Adrenal gland (tissue), 12 donors: ENCODE results near the gene NIPSNAP2. TPM values are rescaled to one million over a fixed set of nuclear protein-coding genes. Genes with fewer than 3 reads are reported as not detected.
A peak's percentile ranks its signal among the peaks of the same experiment; 100 is the strongest.

Experiments used
- DNase-seq, 7 donors: peaks; one replicate each; pipeline ENCODE4 v3.0.0-alpha.2; 2019 to 2020
- H3K27ac ChIP-seq, 5 donors: fragments of 200-600 bp; sonication (generic) in 4 of 5; 1 replicate in 3 of 5; 2 replicates in 2 of 5; pipeline versions ENCODE4 v1.5.1 to v1.8.0; 2016 to 2020; ENCODE audit warnings: mild to moderate bottlenecking in 1 of 5
- H3K27me3 ChIP-seq: fragments of 200-600 bp; 2 replicates; pipeline ENCODE4 v1.8.0; 2021
- H3K36me3 ChIP-seq, 2 donors: fragments of 200-600 bp; replicated peaks in 1 of 2; 1 replicate in 1 of 2; 2 replicates in 1 of 2; pipeline versions ENCODE4 v1.5.1 to v1.8.0; 2018 to 2022
- H3K4me1 ChIP-seq, 2 donors: fragments of 200-600 bp; replicated peaks in 1 of 2; 1 replicate in 1 of 2; 2 replicates in 1 of 2; pipeline versions ENCODE4 v1.5.1 to v1.8.0; 2018 to 2021
- H3K4me3 ChIP-seq, 4 donors: fragments of 200-600 bp; sonication (generic) in 3 of 4; one replicate each; pipeline ENCODE4 v1.5.1; 2016 to 2018
- H3K9me3 ChIP-seq, 3 donors: fragments of 200-600 bp; sonication (generic) in 1 of 3; replicated peaks in 1 of 3; 1 replicate in 2 of 3; 2 replicates in 1 of 3; pipeline versions ENCODE4 v1.5.1 to v1.8.0; 2016 to 2021
- POLR2A ChIP-seq, 2 donors: fragments of 450-650 bp; IDR thresholded peaks; one replicate each; pipeline ENCODE4 v1.6.1; 2017; ENCODE audit warnings: antibody characterized with exemption in 2 of 2, mild to moderate bottlenecking in 2 of 2, moderate library complexity in 1 of 2
- WGBS, 4 donors: extraction: QIAGEN DNeasy Blood & Tissue Kit in 2 of 4; methylation state at CpG; one replicate each; pipeline versions ENCODE4 v1.1.5 to v1.1.7; 2013 to 2017; 5-methylcytosine and 5-hydroxymethylcytosine counted together
- intact Hi-C, 2 donors: fragments of 100-400 bp; cut with DNase I; formaldehyde crosslinking; loops; one replicate each; pipeline versions ENCODE4 v1.14.1 to v1.15.0; 2022 to 2023
- polyA plus RNA-seq, 3 donors: library from polyadenylated mRNA; stranded (reverse); fragments of 200-250 nt in 2 of 3; fragments of 350-450 nt in 1 of 3; fragmentation: Illumina TruSeq in 1 of 3; extraction: RNeasy Lipid Tissue Mini Kit (QIAGEN cat#74804) in 1 of 3; gene quantifications; one replicate each; pipeline ENCODE4 v1.2.3, GENCODE V29; 2013 to 2014
- total RNA-seq, 9 donors: library from RNA; depleted of rRNA in 4 of 9; stranded (reverse); fragments of >200 nt in 4 of 9; fragments of 120-200 nt in 1 of 9; fragmentation: NEBNext Ultra II Directional in 1 of 9; extraction: Animal tissue kit (Norgen Biotek cat#: 25700) in 1 of 9; gene quantifications; one replicate each; pipeline versions ENCODE4 v1.1.0 to v1.2.4, GENCODE V29; 2013 to 2023
- TF ChIP-seq, protein P1 (sequence below), 6 experiments: fragments of 450-650 bp in 4 of 6; fragments of 200-600 bp in 2 of 6; sonication (generic) in 1 of 6; IDR thresholded peaks; 1 replicate in 5 of 6; 2 replicates in 1 of 6; pipeline versions ENCODE4 v1.5.1 to v1.8.0; 2016 to 2021; ENCODE audit warnings: antibody characterized with exemption in 6 of 6, mild to moderate bottlenecking in 2 of 6, moderate library complexity in 1 of 6
- donor health status: healthy with polysubstance abuse.
- donor health status: Bipolar disorder and iron deficiency.
- donor health status: DM: yes; HTN: yes; CAD: no.
- donor health status: DM: no; HTN: no; CAD: no.
- donor health status: DM: no; HTN: no; CAD: no.
- donor health status: DM: yes; HTN: yes; CAD: no.

The NIPSNAP2 gene
- total and polyA plus RNA-seq, 12 donors = 37.1 to 171 (median 102) TPM

DNA sequence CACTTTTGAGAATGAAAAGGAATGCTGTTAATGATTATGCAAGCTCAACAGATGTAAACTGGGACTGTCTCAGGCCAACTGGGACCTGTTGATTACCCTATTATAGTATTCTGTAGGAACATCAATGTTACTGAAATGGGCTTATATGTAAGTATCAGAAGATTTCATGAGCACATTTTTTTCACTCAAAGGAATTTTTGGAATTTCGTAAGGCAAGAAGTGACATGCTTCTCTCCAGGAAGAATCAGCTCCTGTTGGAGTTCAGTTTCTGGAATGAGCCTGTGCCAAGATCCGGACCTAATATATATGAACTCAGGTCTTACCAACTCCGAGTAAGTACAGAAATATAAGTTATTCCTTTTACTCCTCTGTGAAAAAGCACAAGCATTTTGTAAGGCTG lies 19.2 kb downstream of the NIPSNAP2 start:
- no peak overlapping the region for H3K4me3 ChIP-seq
- H3K4me1 ChIP-seq = no peaks in the 10 kb centered on the region
- no peak overlapping the region for H3K27ac ChIP-seq
- 88 to 95% (median 89%) methylated on average over 3 of the region's 3 CpGs for WGBS, 4 donors
- TF ChIP-seq POLR2A (IDR thresholded peaks at IDR 0.05) = no peak
- TF ChIP-seq, protein P1, sequence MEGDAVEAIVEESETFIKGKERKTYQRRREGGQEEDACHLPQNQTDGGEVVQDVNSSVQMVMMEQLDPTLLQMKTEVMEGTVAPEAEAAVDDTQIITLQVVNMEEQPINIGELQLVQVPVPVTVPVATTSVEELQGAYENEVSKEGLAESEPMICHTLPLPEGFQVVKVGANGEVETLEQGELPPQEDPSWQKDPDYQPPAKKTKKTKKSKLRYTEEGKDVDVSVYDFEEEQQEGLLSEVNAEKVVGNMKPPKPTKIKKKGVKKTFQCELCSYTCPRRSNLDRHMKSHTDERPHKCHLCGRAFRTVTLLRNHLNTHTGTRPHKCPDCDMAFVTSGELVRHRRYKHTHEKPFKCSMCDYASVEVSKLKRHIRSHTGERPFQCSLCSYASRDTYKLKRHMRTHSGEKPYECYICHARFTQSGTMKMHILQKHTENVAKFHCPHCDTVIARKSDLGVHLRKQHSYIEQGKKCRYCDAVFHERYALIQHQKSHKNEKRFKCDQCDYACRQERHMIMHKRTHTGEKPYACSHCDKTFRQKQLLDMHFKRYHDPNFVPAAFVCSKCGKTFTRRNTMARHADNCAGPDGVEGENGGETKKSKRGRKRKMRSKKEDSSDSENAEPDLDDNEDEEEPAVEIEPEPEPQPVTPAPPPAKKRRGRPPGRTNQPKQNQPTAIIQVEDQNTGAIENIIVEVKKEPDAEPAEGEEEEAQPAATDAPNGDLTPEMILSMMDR (IDR thresholded peaks at IDR 0.05) = no peak
- no peaks in the 10 kb centered on the region for H3K9me3 ChIP-seq
- no peaks in the 10 kb centered on the region for H3K27me3 ChIP-seq
- intact Hi-C loops = no loop called here
- H3K36me3 ChIP-seq = peaks cover 0 to 75% of the 10 kb centered on the region in 2 donors
- no peak for DNase-seq

DNA sequence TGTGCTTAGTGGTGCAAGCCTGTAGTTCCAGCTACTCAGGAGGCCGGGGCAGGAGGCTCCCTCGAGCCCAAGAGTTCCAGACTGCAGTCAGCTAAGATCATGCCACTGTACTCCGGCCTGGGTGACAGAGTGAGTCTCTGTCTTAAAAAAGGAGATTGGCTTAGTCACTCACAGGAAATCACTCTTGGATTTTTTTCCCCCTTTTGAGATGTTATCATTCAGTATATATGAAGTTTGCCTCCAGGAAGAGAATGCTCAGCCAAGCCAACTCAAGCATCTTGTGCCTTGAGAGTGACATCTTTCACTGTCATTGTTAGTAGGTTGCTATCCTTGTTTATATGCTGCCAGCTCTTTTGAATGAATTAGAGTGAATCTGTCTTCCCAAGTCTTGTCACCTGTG lies 28.0 kb downstream of the NIPSNAP2 start:
- no peaks in the 10 kb centered on the region for H3K9me3 ChIP-seq
- DNase-seq = peak in 1 of 7 donors; percentile 9
- TF ChIP-seq, protein P1 (IDR thresholded peaks at IDR 0.05) = no peak
- TF ChIP-seq POLR2A (IDR thresholded peaks at IDR 0.05) = no peak
- no peak overlapping the region for H3K4me3 ChIP-seq
- WGBS, 4 donors = 67 to 96% (median 89%) methylated on average over 2 to 3 of the region's 3 CpGs
- no peak overlapping the region for H3K27ac ChIP-seq
- intact Hi-C loops = no loop called here
- H3K36me3 ChIP-seq = peaks cover 0 to 52% of the 10 kb centered on the region in 2 donors
- no peaks in the 10 kb centered on the region for H3K4me1 ChIP-seq
- no peaks in the 10 kb centered on the region for H3K27me3 ChIP-seq

DNA sequence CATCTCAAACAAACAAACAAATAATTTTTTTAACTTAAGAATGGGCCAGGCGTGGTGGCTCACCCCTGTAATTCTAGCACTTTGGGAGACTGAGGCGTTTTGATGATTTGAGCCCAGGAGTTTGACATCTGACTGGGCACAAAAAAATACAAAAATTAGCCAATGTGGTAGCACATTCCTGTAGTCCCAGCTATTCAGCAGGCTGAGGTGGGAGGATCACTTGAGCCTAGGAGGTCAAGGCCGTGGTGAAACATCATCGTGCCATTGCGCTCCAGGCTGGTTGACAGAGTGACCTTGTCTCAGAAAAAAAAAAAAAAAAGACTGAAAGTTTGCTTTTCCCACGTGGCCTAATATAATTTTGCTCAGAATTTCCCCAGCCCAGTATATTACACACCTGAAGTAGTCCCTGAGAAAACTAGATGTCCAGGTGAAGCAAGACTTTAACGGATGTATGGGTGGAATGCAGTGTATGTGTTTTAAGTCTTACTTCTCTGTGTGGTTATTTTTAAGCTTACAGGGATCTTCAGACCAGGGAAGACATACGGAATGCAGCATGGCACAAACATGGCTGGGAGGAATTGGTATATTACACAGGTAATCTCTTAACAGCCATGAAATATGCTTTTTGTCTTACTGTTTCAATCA lies 32.6 kb downstream of the NIPSNAP2 start:
- DNase-seq = peak in 6 of 7 donors; percentile 46 to 81 (median 72)
- Histone ChIP-seq H3K9me3 (no peaks in the 10 kb centered on the region), H3K36me3 (peaks cover 0 to 54% of the 10 kb centered on the region in 2 donors), H3K27ac (peak overlapping the region in 3 of 5 donors; percentile 1 to 63 (median 40)), H3K27me3 (no peaks in the 10 kb centered on the region), H3K4me3 (no peak overlapping the region), H3K4me1 (no peaks in the 10 kb centered on the region)
- 54 to 63% (median 59%) methylated on average over 8 of the region's 8 CpGs for WGBS, 4 donors
- TF ChIP-seq, protein P1 (IDR thresholded peaks at IDR 0.05) = no peak
- TF ChIP-seq POLR2A (IDR thresholded peaks at IDR 0.05) = no peak
- intact Hi-C loops = no loop called here

DNA sequence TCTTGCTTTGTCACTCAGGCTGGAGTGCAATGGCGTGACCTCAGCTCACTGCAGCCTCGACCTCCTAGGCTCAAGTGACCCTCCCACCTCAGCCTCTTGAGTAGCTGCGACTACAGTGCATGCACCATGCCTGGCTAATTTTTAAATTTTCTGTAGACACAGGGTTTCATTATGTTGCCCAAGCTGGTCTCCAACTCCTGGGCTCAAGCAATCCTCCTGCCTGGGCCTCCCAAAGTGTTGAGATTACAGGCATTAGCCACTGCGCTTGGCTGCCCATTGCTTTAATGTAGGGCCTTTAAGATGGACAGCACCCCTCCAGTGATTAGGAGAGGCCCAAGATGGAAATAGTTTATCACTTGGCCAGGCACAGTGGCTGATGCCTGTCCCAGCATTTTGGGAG lies 39.4 kb downstream of the NIPSNAP2 start:
- WGBS, 4 donors = 80 to 96% (median 87%) methylated on average over 4 of the region's 4 CpGs
- no peak overlapping the region for H3K27ac ChIP-seq
- TF ChIP-seq, protein P1 (IDR thresholded peaks at IDR 0.05) = no peak
- no peak for TF ChIP-seq POLR2A (IDR thresholded peaks at IDR 0.05)
- DNase-seq = no peak
- no peaks in the 10 kb centered on the region for H3K9me3 ChIP-seq
- H3K27me3 ChIP-seq = no peaks in the 10 kb centered on the region
- H3K4me1 ChIP-seq = no peaks in the 10 kb centered on the region
- intact Hi-C loops = loop anchor here (5.0 kb wide), 1 partner anchor 69 kb away; no protein-coding TSS in a partner anchor
- no peak overlapping the region for H3K4me3 ChIP-seq
- peaks cover 0 to 5% of the 10 kb centered on the region in 2 donors for H3K36me3 ChIP-seq
